ENCODE results near the gene PRKAR1B.

GRCh38 chr7:537911-538634 is 189.0 kb downstream of the PRKAR1B start:
- TF ChIP-seq CTCF (IDR thresholded peaks at IDR 0.05) (no peak), POLR2A (IDR thresholded peaks at IDR 0.05) (no peak), EP300 (IDR thresholded peaks at IDR 0.05) (no peak)

Data from stomach (tissue), 4 donors.